LNCAP (cell line): ENCODE data around the gene MKRN2OS.

ENCODE experiments used
- TF ChIP-seq, protein P1 (sequence below): fragments of 450-650 bp; IDR thresholded peaks from 2 replicates; pipeline ENCODE4 v1.5.1; 2017; ENCODE audit warnings: mild to moderate bottlenecking

Gene MKRN2OS

DNA sequence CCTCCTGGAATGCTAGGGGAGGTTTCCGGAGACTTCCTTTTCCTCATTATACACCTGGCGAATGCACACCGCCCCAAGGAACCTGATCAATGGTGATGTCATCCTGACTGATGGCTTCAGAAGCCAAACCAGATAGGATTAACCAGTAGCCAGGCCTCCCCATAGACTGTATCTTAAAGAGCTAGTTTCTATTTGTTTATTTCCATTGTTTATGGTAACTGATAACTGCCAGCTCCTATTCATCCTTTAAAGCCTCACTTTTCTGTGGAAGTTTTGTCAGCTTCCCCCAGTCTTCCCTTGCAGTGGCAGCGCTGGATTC lies at the start of gene MKRN2OS:
Gene MKRN2OS, minus strand, starts transcription at position 27 of the 319 bp plus-strand sequence. CDS start 35 bp downstream, outside the sequence.
- TF ChIP-seq, protein P1, sequence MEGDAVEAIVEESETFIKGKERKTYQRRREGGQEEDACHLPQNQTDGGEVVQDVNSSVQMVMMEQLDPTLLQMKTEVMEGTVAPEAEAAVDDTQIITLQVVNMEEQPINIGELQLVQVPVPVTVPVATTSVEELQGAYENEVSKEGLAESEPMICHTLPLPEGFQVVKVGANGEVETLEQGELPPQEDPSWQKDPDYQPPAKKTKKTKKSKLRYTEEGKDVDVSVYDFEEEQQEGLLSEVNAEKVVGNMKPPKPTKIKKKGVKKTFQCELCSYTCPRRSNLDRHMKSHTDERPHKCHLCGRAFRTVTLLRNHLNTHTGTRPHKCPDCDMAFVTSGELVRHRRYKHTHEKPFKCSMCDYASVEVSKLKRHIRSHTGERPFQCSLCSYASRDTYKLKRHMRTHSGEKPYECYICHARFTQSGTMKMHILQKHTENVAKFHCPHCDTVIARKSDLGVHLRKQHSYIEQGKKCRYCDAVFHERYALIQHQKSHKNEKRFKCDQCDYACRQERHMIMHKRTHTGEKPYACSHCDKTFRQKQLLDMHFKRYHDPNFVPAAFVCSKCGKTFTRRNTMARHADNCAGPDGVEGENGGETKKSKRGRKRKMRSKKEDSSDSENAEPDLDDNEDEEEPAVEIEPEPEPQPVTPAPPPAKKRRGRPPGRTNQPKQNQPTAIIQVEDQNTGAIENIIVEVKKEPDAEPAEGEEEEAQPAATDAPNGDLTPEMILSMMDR = no peak

- TF ChIP-seq, protein P1 = no peak
Measured at GRCh38 chr3:12593473-12593872, 48.2 kb upstream of the MKRN2OS start.

- TF ChIP-seq, protein P1 = no peak
Measured at GRCh38 chr3:12591997-12592715, 46.9 kb upstream of the MKRN2OS start.

- TF ChIP-seq, protein P1 = no peak
Measured at GRCh38 chr3:12591456-12591855, 46.2 kb upstream of the MKRN2OS start.

DNA sequence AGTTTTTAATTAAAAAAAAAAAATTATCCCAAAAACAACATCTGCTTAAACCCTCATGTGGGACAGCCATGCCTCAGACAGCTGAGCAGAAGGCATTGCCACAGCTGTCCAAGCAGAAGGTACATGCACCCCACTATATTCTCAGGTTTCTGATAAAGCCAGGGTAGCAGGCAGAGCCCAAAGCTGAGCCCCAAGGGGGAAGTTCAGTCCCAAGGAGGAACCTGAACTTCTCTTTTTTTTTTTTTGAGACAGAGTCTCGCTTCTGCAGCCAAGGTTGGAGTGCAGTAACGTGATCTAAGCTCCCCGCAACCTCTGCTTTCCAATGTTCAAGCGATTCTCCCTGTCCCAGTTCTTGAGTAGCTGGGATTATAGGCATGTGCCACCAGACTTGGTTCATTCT lies 44.8 kb upstream of the MKRN2OS start:
- TF ChIP-seq, protein P1 = no peak

GRCh38 chr3:12588039-12589009 lies 43.0 kb upstream of the MKRN2OS start:
- TF ChIP-seq, protein P1 = no peak

DNA sequence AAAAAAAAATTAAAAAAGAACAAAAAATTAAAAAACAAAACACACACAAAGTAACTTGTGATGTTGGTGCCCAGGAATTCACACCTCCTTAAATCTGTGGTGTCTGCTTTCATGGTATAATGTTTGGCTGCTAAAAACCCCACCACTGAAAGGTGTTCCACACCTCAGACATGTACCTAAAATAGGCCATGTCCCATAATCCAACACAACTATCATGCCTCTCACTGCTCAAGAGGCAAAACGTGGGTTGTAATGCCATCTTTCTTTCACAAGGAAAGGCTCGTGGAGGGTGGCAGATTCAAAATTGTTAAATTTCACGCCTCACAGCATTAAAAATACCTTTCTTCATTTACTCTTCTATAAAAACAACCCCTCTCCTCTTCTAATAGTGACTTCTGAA lies 41.1 kb upstream of the MKRN2OS start:
- TF ChIP-seq, protein P1 = no peak
